LNCaP clone FGC (cell line): ENCODE data around the gene FAM72B.
"Not testable (repeated sequence)": the region's sequence is repeated elsewhere in the genome, so short reads cannot be mapped to it uniquely, and the experiment has no call there.

Source experiments
- DNase-seq: peaks from one replicate; pipeline ENCODE4 v3.0.0-alpha.2; 2011; ENCODE audit warnings: low read depth
- H3K4me3 ChIP-seq: 2 replicates; pipeline ENCODE4 v1.5.1; 2011; ENCODE audit warnings: mild to moderate bottlenecking, low read depth, low read length, control low read depth
- CTCF ChIP-seq: IDR thresholded peaks from 2 replicates; pipeline ENCODE4 v1.5.1; 2012; ENCODE audit warnings: mild to moderate bottlenecking; ENCODE audit not compliant: control insufficient read depth, insufficient read depth; ENCODE audit errors: extremely low read depth

Gene FAM72B

GRCh38 chr1:121156958-121157603 lies 27.1 kb downstream of the FAM72B start:
- DNase-seq = not testable (repeated sequence)

GRCh38 chr1:121155671-121156358 lies 28.3 kb downstream of the FAM72B start:
- not testable (repeated sequence) for DNase-seq, H3K4me3 ChIP-seq
- TF ChIP-seq CTCF = peak; percentile 50

More at GRCh38 chr1:121156958-121157603, 27.1 kb downstream of the FAM72B start:
- H3K4me3 ChIP-seq = not testable (repeated sequence)

- not testable (repeated sequence) for H3K4me3 ChIP-seq, DNase-seq
Measured at GRCh38 chr1:121154811-121155210, 29.3 kb downstream of the FAM72B start.

GRCh38 chr1:121152788-121153187 lies 31.4 kb downstream of the FAM72B start:
- H3K4me3 ChIP-seq, DNase-seq: not testable (repeated sequence)

GRCh38 chr1:121151294-121151693 lies 32.8 kb downstream of the FAM72B start:
- H3K4me3 ChIP-seq, DNase-seq: not testable (repeated sequence)

GRCh38 chr1:121148489-121149190 lies 35.5 kb downstream of the FAM72B start:
- H3K4me3 ChIP-seq, DNase-seq: not testable (repeated sequence)

- DNase-seq = not testable (repeated sequence)
Measured at GRCh38 chr1:121140393-121140792, 43.7 kb downstream of the FAM72B start.

GRCh38 chr1:121131494-121131893 lies 52.6 kb downstream of the FAM72B start:
- not testable (repeated sequence) for DNase-seq, H3K4me3 ChIP-seq

More at GRCh38 chr1:121140393-121140792, 43.7 kb downstream of the FAM72B start:
- not testable (repeated sequence) for H3K4me3 ChIP-seq

GRCh38 chr1:121118480-121118824 lies 65.7 kb downstream of the FAM72B start:
- H3K4me3 ChIP-seq = not testable (repeated sequence)

More at GRCh38 chr1:121118480-121118824, 65.7 kb downstream of the FAM72B start:
- not testable (repeated sequence) for DNase-seq
